Neutrophil (primary cell): Measurements from ENCODE around the gene PKDREJ.

Source experiments
- H3K27ac ChIP-seq: fragments of 200-600 bp; sonication (generic); 2 replicates; pipeline ENCODE4 v1.5.1; 2016; ENCODE audit warnings: mild to moderate bottlenecking, moderate library complexity
- H3K27me3 ChIP-seq: fragments of 200-600 bp; sonication (generic); 2 replicates; pipeline ENCODE4 v1.6.0; 2016; ENCODE audit warnings: mild to moderate bottlenecking
- H3K36me3 ChIP-seq: fragments of 200-600 bp; sonication (generic); 2 replicates; pipeline ENCODE4 v1.5.1; 2017
- H3K4me1 ChIP-seq, 2 experiments: fragments of 200-600 bp in 1 of 2; sonication (generic) in 1 of 2; 1 replicate in 1 of 2; 2 replicates in 1 of 2; pipeline versions ENCODE4 v1.5.1 to v1.6.1; 2013 to 2016; ENCODE audit warnings: low read depth in 1 of 2, low read length in 1 of 2, mild to moderate bottlenecking in 1 of 2, moderate library complexity in 1 of 2; ENCODE audit not compliant: control insufficient read depth in 1 of 2, insufficient read depth in 1 of 2
- H3K4me3 ChIP-seq, 2 experiments: fragments of 200-600 bp in 1 of 2; sonication (generic) in 1 of 2; 1 replicate in 1 of 2; 2 replicates in 1 of 2; pipeline ENCODE4 v1.5.1; 2013 to 2016; ENCODE audit warnings: low read depth in 1 of 2, low read length in 1 of 2, mild to moderate bottlenecking in 1 of 2, moderate library complexity in 1 of 2
- H3K9me3 ChIP-seq: fragments of 200-600 bp; sonication (generic); 2 replicates; pipeline ENCODE4 v1.5.1; 2016
- CTCF ChIP-seq: fragments of 200-600 bp; sonication (generic); IDR thresholded peaks from 2 replicates; pipeline ENCODE4 v1.5.1; 2016; ENCODE audit warnings: antibody characterized with exemption

The PKDREJ gene

GRCh38 chr22:46274381-46274780 lies 11.2 kb upstream of the PKDREJ start:
- H3K9me3 ChIP-seq, result no peaks in the 10 kb centered on the region
- TF ChIP-seq CTCF, result no peak
- H3K27ac ChIP-seq, result no peak overlapping the region
- no peaks in the 10 kb centered on the region for H3K4me1 ChIP-seq
- H3K4me3 ChIP-seq, result no peak overlapping the region
- H3K27me3 ChIP-seq, result no peaks in the 10 kb centered on the region
- H3K36me3 ChIP-seq, result peaks cover 66% of the 10 kb centered on the region

- no peaks in the 10 kb centered on the region for H3K27me3 ChIP-seq
- H3K36me3 ChIP-seq, result peaks cover 58% of the 10 kb centered on the region
- H3K4me1 ChIP-seq, result peaks cover under 1 to 4% of the 10 kb centered on the region in 2 experiments
- H3K4me3 ChIP-seq, result no peak overlapping the region
- no peak overlapping the region for H3K27ac ChIP-seq
- TF ChIP-seq CTCF, result no peak
- no peaks in the 10 kb centered on the region for H3K9me3 ChIP-seq
Measured at GRCh38 chr22:46273432-46274148, 10.4 kb upstream of the PKDREJ start.

- no peak for TF ChIP-seq CTCF
- Histone ChIP-seq H3K9me3 (no peaks in the 10 kb centered on the region), H3K4me3 (no peak overlapping the region), H3K4me1 (peaks cover 7 to 11% of the 10 kb centered on the region in 2 experiments), H3K27ac (no peak overlapping the region), H3K36me3 (peaks cover 51% of the 10 kb centered on the region), H3K27me3 (no peaks in the 10 kb centered on the region)
Measured at GRCh38 chr22:46272762-46273431, 9.8 kb upstream of the PKDREJ start.

- H3K27ac ChIP-seq, result no peak overlapping the region
- H3K27me3 ChIP-seq, result no peaks in the 10 kb centered on the region
- H3K9me3 ChIP-seq, result no peaks in the 10 kb centered on the region
- TF ChIP-seq CTCF, result no peak
- H3K4me3 ChIP-seq, result no peak overlapping the region
- H3K36me3 ChIP-seq, result peaks cover 46% of the 10 kb centered on the region
- H3K4me1 ChIP-seq, result peaks cover 10 to 16% of the 10 kb centered on the region in 2 experiments
Measured at GRCh38 chr22:46272196-46272595, 9.1 kb upstream of the PKDREJ start.

GRCh38 chr22:46269564-46269963 lies 6.4 kb upstream of the PKDREJ start:
- H3K9me3 ChIP-seq, result no peaks in the 10 kb centered on the region
- TF ChIP-seq CTCF, result no peak
- no peak overlapping the region for H3K4me3 ChIP-seq
- H3K27ac ChIP-seq, result no peak overlapping the region
- H3K4me1 ChIP-seq, result peaks cover 13 to 16% of the 10 kb centered on the region in 2 experiments
- H3K27me3 ChIP-seq, result no peaks in the 10 kb centered on the region
- H3K36me3 ChIP-seq, result peaks cover 26% of the 10 kb centered on the region
